ENCODE measurements around the gene RNU6-9.
"Not testable (repeated sequence)": the region's sequence is repeated elsewhere in the genome, so short reads cannot be mapped to it uniquely, and the experiment has no call there.

The RNU6-9 gene

DNA sequence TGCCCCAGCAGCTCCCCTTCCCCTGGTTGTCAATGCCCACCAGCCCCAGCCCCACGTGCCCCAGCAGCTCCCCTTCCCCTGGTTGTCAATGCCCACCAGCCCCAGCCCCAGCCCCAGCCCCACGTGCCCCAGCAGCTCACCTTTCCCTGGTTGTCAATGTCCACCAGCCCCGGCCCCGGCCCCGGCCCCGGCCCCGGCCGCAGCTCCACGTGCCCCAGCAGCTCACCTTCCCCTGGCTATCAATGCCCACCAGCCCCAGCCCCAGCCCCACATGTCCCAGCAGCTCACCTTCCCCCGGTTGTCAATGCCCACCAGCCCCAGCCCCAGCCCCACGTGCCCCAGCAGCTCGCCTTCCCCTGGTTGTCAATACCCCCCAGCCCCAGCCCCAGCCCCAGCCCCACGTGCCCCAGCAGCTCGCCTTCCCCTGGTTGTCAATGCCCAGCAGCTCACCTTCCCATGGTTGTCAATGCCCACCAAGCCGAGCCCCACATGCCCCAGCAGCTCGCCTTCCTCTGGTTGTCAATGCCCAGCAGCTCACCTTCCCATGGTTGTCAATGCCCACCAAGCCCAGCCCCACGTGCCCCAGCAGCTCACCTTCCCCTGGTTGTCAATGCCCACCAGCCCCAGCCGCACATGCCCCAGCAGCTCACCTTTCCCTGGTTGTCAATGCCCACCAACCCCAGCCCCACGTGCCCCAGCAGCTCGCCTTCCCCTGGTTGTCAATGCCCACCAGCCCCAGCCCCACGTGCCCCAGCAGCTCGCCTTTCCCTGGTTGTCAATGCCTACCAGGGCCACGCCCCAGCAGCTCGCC, 14.3 kb upstream of the RNU6-9 start:
- not testable (repeated sequence) for DNase-seq

DNA sequence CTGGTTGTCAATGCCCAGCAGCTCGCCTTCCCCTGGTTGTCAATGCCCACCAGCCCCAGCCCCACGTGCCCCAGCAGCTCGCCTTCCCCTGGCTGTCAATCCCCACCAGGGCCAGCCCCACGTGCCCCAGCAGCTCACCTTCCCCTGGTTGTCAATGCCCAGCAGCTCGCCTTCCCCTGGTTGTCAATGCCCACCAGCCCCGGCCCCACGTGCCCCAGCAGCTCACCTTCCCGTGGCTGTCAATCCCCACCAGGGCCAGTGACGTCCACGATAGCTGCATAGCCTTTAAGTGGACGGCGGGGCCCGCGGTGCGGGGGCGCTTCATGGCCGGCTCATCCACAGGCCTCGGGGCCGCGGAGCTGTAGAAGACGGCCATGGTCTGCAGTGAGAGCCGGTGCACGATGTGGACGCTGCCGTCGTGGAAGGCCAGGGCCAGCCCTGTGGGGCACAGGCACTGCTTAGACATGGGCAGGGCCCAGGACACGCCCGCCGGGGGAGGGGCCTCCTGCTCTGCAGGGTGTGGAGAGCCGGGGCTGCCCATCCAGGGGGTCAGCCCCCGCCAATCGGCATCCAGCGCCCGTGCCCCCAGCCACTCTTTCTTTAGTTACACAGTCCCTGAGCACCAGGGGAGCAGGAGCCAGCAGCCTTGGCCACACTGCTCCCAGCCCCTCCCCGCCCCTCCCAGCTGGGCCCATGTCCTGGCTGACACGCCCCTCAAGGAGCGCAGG, 13.4 kb upstream of the RNU6-9 start:
- DNase-seq, result no peak

DNA sequence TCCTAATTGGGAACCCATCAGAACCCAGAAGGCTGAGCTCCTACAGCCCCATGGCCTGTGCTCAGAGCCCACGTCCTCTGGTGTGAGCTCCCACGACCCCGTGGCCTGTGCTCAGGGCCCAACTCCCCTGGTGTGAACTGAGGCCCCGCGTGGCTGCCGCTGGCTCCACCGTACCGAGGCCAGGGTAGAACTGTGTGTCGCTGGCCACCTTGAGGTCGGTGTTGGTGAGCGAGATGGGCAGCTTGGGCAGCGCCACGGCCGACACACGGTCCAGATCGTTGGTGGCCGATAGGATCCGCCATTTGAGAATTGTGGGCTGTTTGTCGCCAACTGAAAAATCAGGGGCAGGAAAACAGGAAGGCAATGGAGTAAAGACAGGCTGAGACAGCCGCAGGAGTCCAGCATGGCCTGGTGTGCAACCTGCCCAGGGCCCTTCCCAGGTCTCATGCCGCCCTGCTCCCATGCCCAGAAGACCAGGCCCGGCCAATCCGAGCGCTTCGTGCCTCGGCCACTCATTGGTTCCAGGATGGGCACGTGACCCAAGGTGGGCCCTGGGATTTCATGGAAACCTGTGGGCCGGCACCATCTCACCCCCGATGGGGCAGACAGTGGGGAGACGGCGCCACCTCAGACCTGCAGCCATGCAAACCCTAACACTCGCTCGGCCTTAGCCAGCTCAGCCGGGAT, 11.8 kb upstream of the RNU6-9 start:
- DNase-seq, result no peak

DNA sequence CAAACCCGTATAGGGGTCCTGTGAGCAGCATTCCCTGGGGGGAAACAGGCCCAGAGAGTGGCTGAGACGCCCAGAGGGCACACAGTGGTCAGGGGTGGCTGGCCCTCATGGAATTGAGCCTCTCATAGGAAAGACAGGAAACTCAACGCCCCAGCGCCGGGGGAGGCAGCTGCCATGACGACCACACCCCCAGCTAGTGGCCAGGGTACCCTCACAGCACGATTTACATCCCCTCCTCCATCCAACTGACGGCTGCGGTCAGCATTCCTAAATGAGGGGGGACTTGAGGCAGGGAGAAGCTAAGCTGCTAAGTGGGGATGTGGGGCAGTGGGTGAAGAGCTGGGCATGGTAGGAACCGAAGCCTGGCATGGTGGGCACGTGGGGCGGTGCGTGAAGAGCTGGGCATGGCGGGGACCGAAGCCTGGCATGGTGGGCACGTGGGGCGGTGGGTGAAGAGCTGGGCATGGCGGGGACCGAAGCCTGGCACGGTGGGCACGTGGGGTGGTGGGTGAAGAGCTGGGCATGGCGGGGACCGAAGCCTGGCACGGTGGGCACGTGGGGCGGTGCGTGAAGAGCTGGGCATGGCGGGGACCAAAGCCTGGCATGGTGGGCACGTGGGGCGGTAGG, 10.3 kb upstream of the RNU6-9 start:
- no peak for DNase-seq

DNA sequence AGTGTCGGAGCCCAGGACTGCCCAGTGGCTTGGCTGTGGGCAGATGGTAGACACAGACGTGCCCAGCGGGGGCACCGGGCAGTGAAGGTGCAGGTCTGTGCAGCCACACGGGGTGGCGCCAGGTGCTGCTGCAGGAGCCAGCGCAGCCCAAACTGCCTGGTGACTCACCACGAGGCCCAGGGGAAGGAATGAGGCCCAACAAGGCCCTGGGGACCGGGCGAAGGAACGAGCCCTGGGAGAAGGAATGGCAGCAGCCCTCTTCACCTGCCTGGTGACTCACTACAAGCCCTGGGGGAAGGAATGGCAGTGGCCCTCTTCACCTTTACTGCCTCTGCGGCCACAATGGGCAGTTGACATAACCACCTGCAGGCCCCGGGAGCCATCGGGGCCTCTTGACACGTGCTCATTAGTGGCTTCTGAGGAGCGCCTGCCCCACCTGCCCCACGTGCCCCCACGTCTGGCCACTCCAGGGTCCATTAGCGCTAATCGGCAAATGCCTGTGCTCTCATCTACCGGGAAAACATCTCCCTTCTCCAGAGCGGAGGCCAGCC, 9.5 kb upstream of the RNU6-9 start:
- no peak for DNase-seq

DNA sequence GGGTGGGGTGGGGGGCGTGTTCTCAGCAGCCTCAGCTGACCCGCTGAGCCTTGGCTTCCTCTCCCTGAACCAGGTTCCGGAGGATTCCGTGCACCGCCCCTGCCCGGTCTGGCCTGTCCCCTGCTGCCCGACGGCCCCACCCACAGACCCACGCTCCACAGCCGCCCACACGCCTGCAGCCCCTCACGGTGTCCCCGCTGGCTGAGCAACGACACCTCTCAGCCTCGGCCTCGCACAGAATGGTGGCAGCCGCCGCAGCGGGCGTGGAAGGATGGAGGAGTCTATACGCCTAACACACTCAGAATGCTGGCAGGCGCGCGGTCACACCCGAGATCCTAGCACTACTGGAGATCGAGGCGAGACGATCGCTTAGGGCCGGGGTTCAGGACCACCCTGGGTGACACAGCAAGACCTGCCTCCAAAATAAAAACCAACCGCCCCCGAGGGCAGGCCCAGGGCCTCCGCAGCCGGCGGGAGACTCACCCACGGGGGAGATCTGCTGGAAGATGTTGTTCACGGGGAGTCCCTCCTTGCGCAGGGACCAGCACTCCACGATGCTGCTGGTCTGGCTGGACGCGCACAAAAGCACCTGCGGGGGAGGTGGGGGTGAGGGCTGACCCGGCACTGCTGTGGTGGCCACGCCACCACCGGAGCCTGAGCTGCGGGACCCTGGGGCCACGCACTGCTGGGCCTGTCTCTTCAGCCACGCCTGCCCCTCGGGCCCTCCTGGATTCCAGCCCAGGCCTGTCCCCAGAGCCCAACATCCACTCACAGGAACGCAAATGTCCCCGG, 8.7 kb upstream of the RNU6-9 start:
- DNase-seq, result no peak

DNA sequence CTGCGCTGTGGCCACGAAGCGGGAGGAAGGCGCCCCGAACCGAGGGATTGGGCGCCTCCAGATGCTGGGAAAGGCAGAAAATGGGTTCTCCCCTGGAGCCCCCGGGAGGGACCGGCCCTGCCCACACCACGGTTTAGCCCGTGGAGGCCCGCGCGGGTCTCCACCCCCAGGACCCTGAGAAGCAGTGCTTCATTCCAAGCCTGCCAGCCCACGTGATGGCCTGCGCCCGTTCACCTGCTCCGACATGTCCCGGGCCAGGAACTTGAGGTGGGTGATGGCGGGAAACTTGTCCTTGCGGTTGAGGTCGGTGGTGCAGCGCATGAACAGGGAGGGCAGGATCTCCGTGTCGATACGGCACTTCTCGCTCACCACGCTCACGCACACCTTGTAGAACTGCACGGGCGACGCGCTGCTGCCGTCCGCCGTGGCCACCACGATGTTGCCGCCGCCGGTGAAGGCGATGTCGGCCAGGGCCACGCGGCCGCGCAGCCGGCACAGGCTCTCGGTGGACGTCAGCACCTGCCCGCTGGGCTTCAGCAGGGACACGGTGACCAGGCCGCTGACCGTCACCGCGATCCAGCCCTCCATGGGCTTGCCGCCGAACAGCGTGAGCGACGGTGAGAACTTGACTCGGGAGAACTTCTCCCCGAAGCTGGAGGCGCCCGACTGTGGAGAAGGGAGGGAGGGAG, 7.6 kb upstream of the RNU6-9 start:
- DNase-seq, result no peak

DNA sequence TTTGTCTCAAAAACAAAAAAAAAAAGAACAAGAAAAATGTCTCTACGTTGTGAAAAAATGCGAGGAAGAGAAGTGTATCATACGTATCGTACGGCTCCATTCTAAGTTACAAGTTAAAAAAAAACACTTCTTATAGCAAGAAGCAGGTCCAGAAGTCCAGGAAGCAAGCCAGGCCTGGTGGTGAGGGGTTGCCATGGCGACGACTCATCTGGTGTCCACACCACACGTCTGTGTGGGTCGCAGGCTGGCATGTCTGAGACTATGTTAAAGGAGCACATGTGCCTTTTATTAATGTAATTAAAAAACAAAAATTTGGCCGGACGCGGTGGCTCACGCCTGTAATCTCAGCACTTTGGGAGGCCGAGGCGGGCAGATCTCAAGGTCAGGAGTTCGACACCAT, 6.2 kb upstream of the RNU6-9 start:
- no peak for DNase-seq

DNA sequence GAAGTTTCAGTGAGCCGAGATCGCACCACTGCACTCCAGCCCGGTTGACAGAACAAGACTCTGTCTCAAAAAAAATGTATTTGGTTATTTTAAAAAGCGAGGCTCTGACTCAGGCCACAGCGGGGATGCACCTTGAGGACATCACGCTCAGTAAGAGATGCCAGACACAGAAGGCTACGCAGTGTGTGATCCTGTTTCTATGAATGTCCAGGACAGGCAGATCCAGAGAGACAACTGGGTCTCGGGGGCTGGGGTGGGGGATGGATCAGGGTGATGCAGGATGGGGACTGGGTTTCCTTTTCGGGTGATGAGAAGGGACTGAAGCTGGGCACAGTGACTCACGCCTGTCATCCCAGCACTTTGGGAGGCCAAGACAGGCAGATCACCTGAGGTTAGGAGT, 5.7 kb upstream of the RNU6-9 start:
- DNase-seq, result no peak

DNA sequence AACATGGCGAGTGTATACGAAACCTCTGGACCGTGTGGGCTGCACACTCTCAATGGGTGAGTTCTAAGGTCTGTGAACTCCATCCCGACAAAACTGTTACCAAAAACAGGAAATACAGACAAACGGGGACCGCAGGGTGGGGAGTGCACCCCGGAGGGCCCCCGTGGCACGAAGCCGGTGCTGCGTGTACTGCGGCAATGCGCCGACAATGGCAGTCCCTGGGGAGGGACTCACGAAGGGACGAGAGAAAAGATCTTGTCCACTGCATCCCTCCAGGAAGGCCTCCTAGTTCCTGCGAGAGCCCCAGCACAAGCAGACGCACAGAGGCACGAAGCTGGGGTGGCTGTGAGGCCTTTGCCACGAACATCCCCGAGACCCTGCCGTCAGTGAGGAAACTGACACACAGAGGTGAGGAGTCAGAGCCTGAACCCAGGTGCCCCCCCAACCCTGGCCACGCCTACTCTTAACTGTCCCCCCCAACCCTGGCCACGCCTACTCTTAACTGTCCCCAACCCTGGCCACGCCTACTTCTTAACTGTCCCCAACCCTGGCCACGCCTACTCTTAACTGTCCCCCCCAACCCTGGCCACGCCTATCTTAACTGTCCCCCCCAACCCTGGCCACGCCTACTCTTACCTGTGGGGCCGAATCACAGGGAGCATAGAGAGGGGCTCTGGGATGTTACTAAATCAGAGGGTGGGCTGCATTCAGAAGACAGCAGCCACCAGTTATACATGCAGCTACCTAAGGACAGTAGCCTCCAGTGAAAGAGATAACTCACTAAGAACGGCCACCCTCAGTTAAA, 4.5 kb upstream of the RNU6-9 start:
- DNase-seq, result no peak

DNA sequence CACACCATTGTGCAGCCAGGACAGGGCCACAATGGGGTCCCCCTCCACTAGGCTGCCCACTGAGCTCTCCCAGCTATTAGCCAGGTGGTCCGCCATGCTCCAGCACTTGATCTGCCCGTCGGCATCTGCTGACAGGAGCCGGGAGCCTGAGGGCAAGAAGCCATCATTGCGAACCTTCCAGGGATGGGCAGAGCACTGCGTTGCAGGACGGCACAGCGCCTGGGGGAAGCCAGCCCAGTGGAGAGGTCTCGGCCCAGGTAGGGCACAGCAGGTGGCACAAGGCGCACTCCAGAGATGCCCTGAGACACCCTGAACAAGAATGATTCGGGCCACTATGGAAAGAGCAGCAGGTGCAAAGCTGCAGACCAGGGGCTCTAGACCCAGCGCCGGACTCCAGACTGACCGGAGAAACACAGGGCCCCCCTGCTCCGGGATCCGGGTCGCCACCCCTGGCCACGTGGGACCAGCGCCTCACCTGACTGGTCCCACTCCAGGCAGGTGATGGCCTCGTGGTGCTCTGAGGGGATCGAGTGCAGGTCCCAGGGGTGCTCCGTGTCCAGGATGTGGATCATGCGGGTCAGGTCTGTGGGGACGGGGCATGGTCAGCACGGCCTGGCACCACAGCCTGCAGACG, 3.5 kb upstream of the RNU6-9 start:
- DNase-seq, result no peak

DNA sequence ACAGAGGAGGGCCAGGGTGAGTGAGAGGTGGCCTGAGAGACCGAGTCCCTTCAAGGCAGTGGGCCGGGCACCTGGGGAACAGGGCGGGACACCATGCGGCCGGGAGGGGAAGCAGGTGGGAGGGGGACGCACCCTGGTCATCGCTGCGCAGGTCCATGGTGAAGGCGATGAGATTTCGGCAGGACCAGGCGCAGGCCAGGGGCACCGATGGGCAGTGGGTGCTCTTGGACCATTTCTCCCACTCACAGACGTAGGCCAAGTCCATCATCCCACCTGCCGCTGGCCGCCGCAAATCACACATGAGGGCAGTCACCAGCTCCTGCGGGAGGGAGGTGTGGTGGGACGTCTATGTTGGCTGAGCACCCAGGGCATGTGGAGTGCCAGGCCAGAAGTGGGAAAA, 2.5 kb upstream of the RNU6-9 start:
- DNase-seq, result no peak

DNA sequence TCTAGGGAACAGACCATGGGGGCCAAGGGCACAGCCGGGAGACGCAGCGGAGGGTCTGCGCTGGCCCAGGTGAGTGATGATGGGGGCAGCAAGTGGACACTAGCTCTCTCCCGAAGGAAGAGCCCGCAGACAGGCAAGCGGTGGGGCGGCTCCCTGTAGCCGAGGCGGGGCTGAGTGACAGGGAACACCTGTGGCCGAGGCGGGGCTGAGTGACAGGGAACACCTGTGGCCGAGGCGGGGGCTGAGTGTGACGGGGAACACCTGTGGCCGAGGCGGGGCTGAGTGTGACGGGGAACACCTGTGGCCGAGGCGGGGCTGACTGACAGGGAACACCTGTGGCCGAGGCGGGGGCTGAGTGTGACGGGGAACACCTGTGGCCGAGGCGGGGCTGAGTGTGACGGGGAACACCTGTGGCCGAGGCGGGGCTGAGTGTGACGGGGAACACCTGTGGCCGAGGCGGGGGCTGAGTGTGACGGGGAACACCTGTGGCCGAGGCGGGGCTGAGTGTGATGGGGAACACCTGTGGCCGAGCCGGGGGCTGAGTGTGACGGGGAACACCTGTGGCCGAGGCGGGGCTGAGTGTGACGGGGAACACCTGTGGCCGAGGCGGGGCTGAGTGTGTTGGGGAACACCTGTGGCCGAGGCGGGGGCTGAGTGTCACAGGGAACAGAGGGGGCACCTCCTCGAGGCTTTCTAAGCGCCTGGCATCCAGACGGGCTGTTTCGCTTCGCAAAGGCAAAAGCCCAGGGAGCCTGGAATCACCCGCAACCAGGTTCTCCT, 1.7 kb upstream of the RNU6-9 start:
- DNase-seq, result not testable (repeated sequence)

DNA sequence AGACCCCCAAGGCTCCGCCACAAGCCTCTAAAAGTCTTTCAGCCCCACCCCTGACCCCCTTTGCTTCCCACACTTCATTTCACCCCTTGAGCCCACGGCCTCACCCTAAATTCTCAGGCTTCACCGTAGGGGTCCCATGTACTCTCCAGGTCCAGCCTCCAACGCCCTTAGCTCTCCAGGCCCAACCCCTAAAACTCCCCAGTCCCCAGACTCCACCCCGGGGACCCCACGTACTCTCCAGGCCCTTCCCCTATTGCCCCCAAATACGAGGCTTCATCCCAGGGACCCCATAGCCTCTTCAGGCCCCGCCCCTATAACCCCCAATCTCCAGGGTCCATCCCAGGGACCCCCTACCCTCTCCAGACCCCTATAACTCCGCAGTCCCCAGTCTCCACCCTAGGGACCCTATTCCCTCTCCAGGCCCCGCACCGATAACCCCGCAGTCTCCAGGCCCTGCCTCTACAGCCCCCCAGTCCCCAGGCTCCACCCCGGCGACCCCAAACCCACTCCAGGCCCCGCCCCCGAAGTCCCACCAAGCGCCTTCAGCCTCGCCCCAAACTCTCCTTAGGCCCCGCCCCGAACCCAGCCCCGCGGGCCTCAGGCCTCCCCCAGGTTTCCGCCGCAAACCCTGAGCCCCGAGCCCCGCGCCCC, 916 bp upstream of the RNU6-9 start:
- DNase-seq, result no peak

DNA sequence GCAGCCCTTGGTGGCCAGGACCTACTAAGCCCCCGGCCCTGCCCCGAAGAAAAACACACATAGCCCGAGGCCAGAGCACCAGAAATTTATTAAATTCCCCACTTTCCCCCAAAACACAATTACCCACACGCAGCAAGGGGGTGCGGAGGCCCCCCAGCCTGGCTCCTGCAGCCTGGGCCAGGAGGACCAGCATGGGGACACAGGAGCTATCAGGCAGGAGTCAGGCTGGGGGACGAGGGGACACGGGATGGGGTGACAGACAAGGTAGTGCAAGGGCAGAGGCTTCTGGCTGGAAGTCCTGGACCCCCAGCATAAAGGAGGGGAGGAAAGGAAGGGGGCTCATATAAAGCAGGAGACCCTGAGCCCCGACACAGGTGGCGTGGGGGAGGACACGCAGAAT, 3.1 kb downstream of the RNU6-9 start:
- no peak for DNase-seq

DNA sequence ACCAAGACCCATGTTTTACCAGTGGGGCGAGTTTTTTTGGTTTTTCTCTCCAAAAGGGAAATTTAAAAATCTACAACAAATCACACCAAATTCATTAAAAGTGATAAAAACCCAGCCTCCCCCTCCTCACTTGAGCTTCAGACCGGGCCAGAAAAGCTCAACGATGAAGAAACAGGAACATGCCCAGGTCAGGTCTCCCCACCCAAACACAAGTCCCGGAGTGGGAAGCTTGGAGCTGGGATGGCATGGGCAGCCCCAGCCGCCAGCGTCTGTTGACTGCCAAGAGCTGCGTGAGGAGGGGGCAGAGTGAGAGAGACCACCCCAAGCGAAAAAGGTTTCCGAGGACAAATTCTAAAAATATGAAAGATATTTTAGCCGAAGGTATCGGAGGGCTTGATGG, 3.7 kb downstream of the RNU6-9 start:
- DNase-seq, result no peak

DNA sequence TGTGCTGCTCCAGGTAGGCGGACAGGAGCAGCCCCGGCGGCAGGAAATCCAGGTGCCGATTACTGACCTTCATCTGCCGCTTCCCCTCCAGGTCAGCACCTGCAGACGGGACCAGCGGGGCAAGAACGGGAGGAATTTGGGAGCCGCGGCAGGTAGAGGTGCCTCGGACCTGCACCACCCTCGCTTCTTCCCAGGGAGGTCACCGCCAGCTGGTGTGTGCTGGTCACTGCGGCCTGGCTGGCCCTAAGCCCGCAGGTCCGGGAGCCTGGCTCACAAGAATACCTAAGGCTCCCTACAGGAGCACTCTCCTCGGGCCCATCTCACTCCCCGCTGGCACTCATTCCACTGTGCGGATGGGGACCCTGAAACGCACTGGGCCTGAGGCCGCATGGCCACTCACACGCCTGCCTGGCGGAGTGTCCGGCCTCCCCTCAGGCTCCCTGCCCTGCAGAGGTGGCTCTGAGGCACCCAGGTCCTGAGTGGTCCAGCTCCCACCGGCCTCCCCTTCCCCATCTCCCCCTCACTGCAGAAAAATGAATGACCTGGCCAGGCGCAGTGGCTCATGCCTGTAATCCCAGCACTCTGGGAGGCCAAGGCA, 4.3 kb downstream of the RNU6-9 start:
- DNase-seq, result no peak

DNA sequence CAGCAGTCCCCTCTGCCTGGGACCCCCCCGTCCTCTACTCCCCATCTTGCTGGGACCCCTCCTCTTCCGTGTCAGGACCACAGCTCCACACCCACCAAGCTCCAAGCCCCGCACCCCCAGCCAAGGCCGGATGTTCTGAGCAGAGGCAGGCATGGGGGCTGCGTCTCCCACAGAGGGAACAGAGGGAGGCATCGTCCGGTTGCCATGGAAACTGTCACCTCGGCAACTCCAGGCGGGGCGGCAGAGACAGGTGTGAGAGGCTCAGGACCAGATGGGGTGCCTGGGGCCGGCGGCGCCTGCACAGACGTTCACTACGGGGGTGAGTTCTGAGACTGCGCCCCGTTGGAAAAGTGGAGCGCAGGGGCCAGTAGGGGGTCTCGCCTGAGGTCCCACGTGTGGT, 5.4 kb downstream of the RNU6-9 start:
- no peak for DNase-seq

Data from activated CD8-positive, alpha-beta memory T cell treated with anti-CD3 and anti-CD28 coated beads for 24 hours (primary cell).